Activated T-cell treated with anti-CD3 and anti-CD28 coated beads, Interleukin-2, amount 50 U/mL, for 24 hours (primary cell): Measurements from ENCODE around the gene PRND.
A peak's percentile ranks its signal among the peaks of the same experiment; 100 is the strongest.
"Not testable (repeated sequence)": the region's sequence is repeated elsewhere in the genome, so short reads cannot be mapped to it uniquely, and the experiment has no call there.

Source experiments
- DNase-seq: peaks from one replicate; pipeline ENCODE4 v3.0.0-alpha.2; 2020
- H3K27ac Mint-ChIP-seq: 2 replicates; pipeline ENCODE4 v1.8.0; 2020; ENCODE audit warnings: mild to moderate bottlenecking, mixed read lengths
- H3K27me3 Mint-ChIP-seq: 2 replicates; pipeline ENCODE4 v1.8.0; 2020; ENCODE audit warnings: mixed read lengths
- H3K36me3 Mint-ChIP-seq: 2 replicates; pipeline ENCODE4 v1.8.0; 2020; ENCODE audit warnings: low read depth, mixed read lengths
- H3K4me1 Mint-ChIP-seq: 2 replicates; pipeline ENCODE4 v1.8.0; 2020; ENCODE audit warnings: low read depth, mixed read lengths
- H3K4me3 Mint-ChIP-seq: 2 replicates; pipeline ENCODE4 v1.8.0; 2020; ENCODE audit warnings: mild to moderate bottlenecking, moderate library complexity, mixed read lengths
- H3K9me3 Mint-ChIP-seq: 2 replicates; pipeline ENCODE4 v1.8.0; 2020; ENCODE audit warnings: mixed read lengths

PRND gene

GRCh38 chr20:4717816-4718570, 3.7 kb upstream of the PRND start:
- H3K36me3 Mint-ChIP-seq: no peaks in the 10 kb centered on the region
- peaks cover 8% of the 10 kb centered on the region for H3K4me1 Mint-ChIP-seq
- H3K4me3 Mint-ChIP-seq: no peak overlapping the region
- no peaks in the 10 kb centered on the region for H3K9me3 Mint-ChIP-seq
- peaks cover 8% of the 10 kb centered on the region for H3K27me3 Mint-ChIP-seq
- no peak for DNase-seq
- H3K27ac Mint-ChIP-seq: no peak overlapping the region

- no peak overlapping the region for H3K4me3 Mint-ChIP-seq
- H3K27ac Mint-ChIP-seq: no peak overlapping the region
- peaks cover 8% of the 10 kb centered on the region for H3K4me1 Mint-ChIP-seq
- peaks cover 1% of the 10 kb centered on the region for H3K27me3 Mint-ChIP-seq
- H3K9me3 Mint-ChIP-seq: no peaks in the 10 kb centered on the region
- no peaks in the 10 kb centered on the region for H3K36me3 Mint-ChIP-seq
- DNase-seq: no peak
These were observed 2.5 kb upstream of the PRND start for GRCh38 chr20:4719190-4719589.

- Mint-ChIP-seq H3K4me1 (peaks cover 8% of the 10 kb centered on the region), H3K36me3 (no peaks in the 10 kb centered on the region), H3K9me3 (no peaks in the 10 kb centered on the region), H3K4me3 (no peak overlapping the region), H3K27me3 (no peaks in the 10 kb centered on the region), H3K27ac (no peak overlapping the region)
- DNase-seq: peak; percentile 76
These were observed 1.4 kb upstream of the PRND start for GRCh38 chr20:4720041-4720976.

- Mint-ChIP-seq H3K36me3 (no peaks in the 10 kb centered on the region), H3K27me3 (no peaks in the 10 kb centered on the region), H3K4me3 (no peak overlapping the region), H3K9me3 (no peaks in the 10 kb centered on the region), H3K4me1 (peaks cover 8% of the 10 kb centered on the region), H3K27ac (no peak overlapping the region)
- DNase-seq: no peak
These were observed 746 bp upstream of the PRND start for GRCh38 chr20:4720977-4721349.

- Mint-ChIP-seq H3K27ac (no peak overlapping the region), H3K27me3 (no peaks in the 10 kb centered on the region), H3K4me1 (peaks cover 19% of the 10 kb centered on the region), H3K36me3 (no peaks in the 10 kb centered on the region), H3K9me3 (no peaks in the 10 kb centered on the region), H3K4me3 (no peak overlapping the region)
- DNase-seq: no peak
These were observed 862 bp downstream of the PRND start for GRCh38 chr20:4722571-4722970.

- H3K36me3 Mint-ChIP-seq: no peaks in the 10 kb centered on the region
- no peak overlapping the region for H3K27ac Mint-ChIP-seq
- no peak overlapping the region for H3K4me3 Mint-ChIP-seq
These were observed 1.3 kb downstream of the PRND start for GRCh38 chr20:4722993-4723392.

GRCh38 chr20:4723553-4723952, 1.8 kb downstream of the PRND start:
- H3K4me1 Mint-ChIP-seq: peaks cover 19% of the 10 kb centered on the region
- not testable (repeated sequence) for H3K36me3 Mint-ChIP-seq, H3K27ac Mint-ChIP-seq, H3K9me3 Mint-ChIP-seq, H3K27me3 Mint-ChIP-seq, DNase-seq, H3K4me3 Mint-ChIP-seq

More at GRCh38 chr20:4722993-4723392, 1.3 kb downstream of the PRND start:
- no peak for DNase-seq
- H3K9me3 Mint-ChIP-seq: no peaks in the 10 kb centered on the region
- peaks cover 19% of the 10 kb centered on the region for H3K4me1 Mint-ChIP-seq
- H3K27me3 Mint-ChIP-seq: no peaks in the 10 kb centered on the region

GRCh38 chr20:4724459-4725262, 3.0 kb downstream of the PRND start:
- Mint-ChIP-seq H3K4me3 (no peak overlapping the region), H3K27ac (no peak overlapping the region), H3K36me3 (no peaks in the 10 kb centered on the region), H3K4me1 (peaks cover 22% of the 10 kb centered on the region), H3K9me3 (no peaks in the 10 kb centered on the region), H3K27me3 (no peaks in the 10 kb centered on the region)
- DNase-seq: no peak

GRCh38 chr20:4725263-4725550, 3.5 kb downstream of the PRND start:
- Mint-ChIP-seq H3K27me3 (no peaks in the 10 kb centered on the region), H3K36me3 (no peaks in the 10 kb centered on the region), H3K9me3 (no peaks in the 10 kb centered on the region), H3K4me1 (peaks cover 22% of the 10 kb centered on the region), H3K4me3 (no peak overlapping the region), H3K27ac (no peak overlapping the region)
- no peak for DNase-seq

GRCh38 chr20:4726710-4727397, 5.1 kb downstream of the PRND start:
- H3K9me3 Mint-ChIP-seq: no peaks in the 10 kb centered on the region
- peak overlapping the region; percentile 30 for H3K27ac Mint-ChIP-seq
- no peaks in the 10 kb centered on the region for H3K36me3 Mint-ChIP-seq
- H3K27me3 Mint-ChIP-seq: peaks cover 3% of the 10 kb centered on the region
- peak overlapping the region; percentile 18 for H3K4me3 Mint-ChIP-seq
- DNase-seq: peak; percentile 41
- H3K4me1 Mint-ChIP-seq: peaks cover 14% of the 10 kb centered on the region

- H3K36me3 Mint-ChIP-seq: no peaks in the 10 kb centered on the region
- no peak overlapping the region for H3K4me3 Mint-ChIP-seq
- H3K27ac Mint-ChIP-seq: no peak overlapping the region
- H3K9me3 Mint-ChIP-seq: no peaks in the 10 kb centered on the region
- H3K4me1 Mint-ChIP-seq: peaks cover 14% of the 10 kb centered on the region
- H3K27me3 Mint-ChIP-seq: peaks cover 14% of the 10 kb centered on the region
- DNase-seq: no peak
These were observed 6.5 kb downstream of the PRND start for GRCh38 chr20:4728120-4728760.

- H3K4me3 Mint-ChIP-seq: no peak overlapping the region
These were observed 7.6 kb downstream of the PRND start for GRCh38 chr20:4729265-4729664.

GRCh38 chr20:4730780-4731179, 9.1 kb downstream of the PRND start:
- H3K4me1 Mint-ChIP-seq: peaks cover 14% of the 10 kb centered on the region
- DNase-seq: no peak
- no peaks in the 10 kb centered on the region for H3K9me3 Mint-ChIP-seq
- peaks cover 22% of the 10 kb centered on the region for H3K27me3 Mint-ChIP-seq
- no peaks in the 10 kb centered on the region for H3K36me3 Mint-ChIP-seq
- no peak overlapping the region for H3K27ac Mint-ChIP-seq
- H3K4me3 Mint-ChIP-seq: no peak overlapping the region

More at GRCh38 chr20:4729265-4729664, 7.6 kb downstream of the PRND start:
- H3K4me1 Mint-ChIP-seq: peaks cover 14% of the 10 kb centered on the region
- DNase-seq: no peak
- H3K27me3 Mint-ChIP-seq: peaks cover 16% of the 10 kb centered on the region
- H3K27ac Mint-ChIP-seq: no peak overlapping the region
- no peaks in the 10 kb centered on the region for H3K9me3 Mint-ChIP-seq
- H3K36me3 Mint-ChIP-seq: no peaks in the 10 kb centered on the region

- Mint-ChIP-seq H3K4me3 (no peak overlapping the region), H3K27ac (no peak overlapping the region), H3K27me3 (peaks cover 33% of the 10 kb centered on the region), H3K4me1 (no peaks in the 10 kb centered on the region), H3K9me3 (no peaks in the 10 kb centered on the region), H3K36me3 (no peaks in the 10 kb centered on the region)
- no peak for DNase-seq
These were observed 15.2 kb downstream of the PRND start for GRCh38 chr20:4736875-4737274.
